ENCODE measurements around the gene C22orf39.

C22orf39 gene

GRCh38 chr22:19476023-19476422 lies 28.5 kb upstream of the C22orf39 start:
- no peak for DNase-seq

GRCh38 chr22:19473578-19473977 lies 26.1 kb upstream of the C22orf39 start:
- no peak for DNase-seq

- DNase-seq, result no peak
These were observed 24.7 kb upstream of the C22orf39 start for GRCh38 chr22:19472233-19472632.

GRCh38 chr22:19471572-19471971 lies 24.1 kb upstream of the C22orf39 start:
- DNase-seq, result no peak

GRCh38 chr22:19470010-19470409 lies 22.5 kb upstream of the C22orf39 start:
- no peak for DNase-seq

GRCh38 chr22:19469421-19469820 lies 21.9 kb upstream of the C22orf39 start:
- DNase-seq, result no peak

- no peak for DNase-seq
These were observed 20.4 kb upstream of the C22orf39 start for GRCh38 chr22:19467912-19468311.

- DNase-seq, result no peak
These were observed 19.6 kb upstream of the C22orf39 start for GRCh38 chr22:19466848-19467752.

- DNase-seq, result no peak
These were observed 18.7 kb upstream of the C22orf39 start for GRCh38 chr22:19466126-19466716.

- DNase-seq, result no peak
These were observed 17.5 kb upstream of the C22orf39 start for GRCh38 chr22:19464975-19465374.

GRCh38 chr22:19464546-19464945 lies 17.0 kb upstream of the C22orf39 start:
- DNase-seq, result no peak

GRCh38 chr22:19463491-19464469 lies 16.3 kb upstream of the C22orf39 start:
- no peak for DNase-seq

- no peak for DNase-seq
These were observed 15.5 kb upstream of the C22orf39 start for GRCh38 chr22:19463008-19463407.

GRCh38 chr22:19461506-19461905 lies 14.0 kb upstream of the C22orf39 start:
- DNase-seq, result no peak

- no peak for DNase-seq
These were observed 12.5 kb upstream of the C22orf39 start for GRCh38 chr22:19460036-19460435.

- DNase-seq, result no peak
These were observed 10.4 kb upstream of the C22orf39 start for GRCh38 chr22:19457828-19458428.

GRCh38 chr22:19456541-19456940 lies 9.0 kb upstream of the C22orf39 start:
- no peak for DNase-seq

GRCh38 chr22:19455585-19456370 lies 8.3 kb upstream of the C22orf39 start:
- DNase-seq, result no peak

- DNase-seq, result no peak
These were observed 7.5 kb upstream of the C22orf39 start for GRCh38 chr22:19455033-19455432.

GRCh38 chr22:19454156-19454555 lies 6.6 kb upstream of the C22orf39 start:
- DNase-seq, result peak; percentile 27

GRCh38 chr22:19453718-19454117 lies 6.2 kb upstream of the C22orf39 start:
- no peak for DNase-seq

- no peak for DNase-seq
These were observed 4.1 kb upstream of the C22orf39 start for GRCh38 chr22:19451570-19451969.

Measured in activated T-cell treated with anti-CD3 and anti-CD28 coated beads for 4 hours (primary cell).